GM19467 (cell line): Measurements from ENCODE around the gene ISLR.

Experiments used
- ATAC-seq: cut with Tn5 transposase; IDR thresholded peaks from one replicate; pipeline ENCODE4 v1.9.1; 2021; ENCODE audit warnings: mild to moderate bottlenecking, moderate library complexity; ENCODE audit not compliant: unreplicated experiment

Gene ISLR

GRCh38 chr15:74209997-74210671 is 36.6 kb downstream of the ISLR start:
- no peak for ATAC-seq

- ATAC-seq, result no peak
Measured at GRCh38 chr15:74210729-74211128, 37.2 kb downstream of the ISLR start.

GRCh38 chr15:74211656-74212055 is 38.1 kb downstream of the ISLR start:
- ATAC-seq, result no peak

GRCh38 chr15:74212494-74212893 is 39.0 kb downstream of the ISLR start:
- no peak for ATAC-seq

- ATAC-seq, result no peak
Measured at GRCh38 chr15:74213858-74214284, 40.4 kb downstream of the ISLR start.

- ATAC-seq, result no peak
Measured at GRCh38 chr15:74214324-74215021, 41.0 kb downstream of the ISLR start.

- no peak for ATAC-seq
Measured at GRCh38 chr15:74215958-74216357, 42.4 kb downstream of the ISLR start.

GRCh38 chr15:74216949-74217348 is 43.4 kb downstream of the ISLR start:
- ATAC-seq, result no peak

- no peak for ATAC-seq
Measured at GRCh38 chr15:74217907-74218885, 44.7 kb downstream of the ISLR start.

GRCh38 chr15:74220475-74221248 is 47.2 kb downstream of the ISLR start:
- ATAC-seq, result no peak

GRCh38 chr15:74221399-74222239 is 48.1 kb downstream of the ISLR start:
- ATAC-seq, result no peak

- no peak for ATAC-seq
Measured at GRCh38 chr15:74222240-74223119, 49.0 kb downstream of the ISLR start.

- no peak for ATAC-seq
Measured at GRCh38 chr15:74225928-74226327, 52.4 kb downstream of the ISLR start.
